H1 (cell line): Measurements from ENCODE around the gene SEL1L. TPM values are rescaled to one million over a fixed set of nuclear protein-coding genes. Genes with fewer than 3 reads are reported as not detected.

Source experiments
- HDAC2 ChIP-seq, 2 experiments: fragments of 300-600 bp in 1 of 2; sonication (generic) in 1 of 2; IDR thresholded peaks; 2 replicates each; pipeline ENCODE4 v1.6.1; 2011 to 2012; ENCODE audit warnings: low read depth in 2 of 2, low read length in 2 of 2, mild to moderate bottlenecking in 2 of 2, moderate library complexity in 2 of 2, borderline replicate concordance in 1 of 2, inconsistent platforms in 1 of 2
- NANOG ChIP-seq: IDR thresholded peaks from 2 replicates; pipeline ENCODE4 v1.6.1; 2011; ENCODE audit warnings: low read length, low read depth, mild to moderate bottlenecking, inconsistent platforms; ENCODE audit not compliant: insufficient read depth, poor library complexity, severe bottlenecking
- polyA plus RNA-seq, 7 experiments: library from polyadenylated mRNA; depleted of rRNA in 3 of 7; stranded (reverse) in 5 of 7; unstranded in 2 of 7; fragments of >200 nt in 5 of 7; fragments of 200-250 nt in 2 of 7; gene quantifications; 1 replicate in 5 of 7; 2 replicates in 1 of 7; 4 replicates in 1 of 7; pipeline versions ENCODE4 v1.2.1 to v1.2.3, GENCODE V29; 2011 to 2013; ENCODE audit warnings: missing spikeins in 2 of 7, mixed read lengths in 2 of 7
- total RNA-seq: library from RNA; stranded (reverse); fragmentation: NEBNext Ultra II Directional; extraction: Animal tissue kit (Norgen Biotek cat#: 25700); gene quantifications from 2 replicates; pipeline ENCODE4 v1.2.1, GENCODE V29; 2021

The SEL1L gene
- total and polyA plus RNA-seq, 2 of the 8 experiments (the other 6 are each of a cell fraction or from before 2014, with no cell fraction given): 4.3 to 34.9 TPM

GRCh38 chr14:81579115-81579514 is 45.5 kb upstream of the SEL1L start (continued):
- TF ChIP-seq HDAC2 (IDR thresholded peaks at IDR 0.05; ENCODE audit: borderline replicate concordance in 1 of 2, low read depth in 2 of 2, low read length in 2 of 2) (no peak), NANOG (no peak)
